ENCODE data around the gene H6PD.

GRCh38 chr1:9269721-9270120 lies 35.1 kb downstream of the H6PD start:
- TF ChIP-seq TEAD4 (IDR thresholded peaks at IDR 0.05): no peak
- TF ChIP-seq MAX (IDR thresholded peaks at IDR 0.05): no peak
- no peak for TF ChIP-seq TCF12 (IDR thresholded peaks at IDR 0.05; ENCODE audit: low read depth)
- no peak for TF ChIP-seq REST (IDR thresholded peaks at IDR 0.05; ENCODE audit: low read depth)
- no peak for TF ChIP-seq EGR1 (IDR thresholded peaks at IDR 0.05)
- TF ChIP-seq CREB1 (IDR thresholded peaks at IDR 0.05; ENCODE audit: low read depth): no peak
- TF ChIP-seq, protein P1, sequence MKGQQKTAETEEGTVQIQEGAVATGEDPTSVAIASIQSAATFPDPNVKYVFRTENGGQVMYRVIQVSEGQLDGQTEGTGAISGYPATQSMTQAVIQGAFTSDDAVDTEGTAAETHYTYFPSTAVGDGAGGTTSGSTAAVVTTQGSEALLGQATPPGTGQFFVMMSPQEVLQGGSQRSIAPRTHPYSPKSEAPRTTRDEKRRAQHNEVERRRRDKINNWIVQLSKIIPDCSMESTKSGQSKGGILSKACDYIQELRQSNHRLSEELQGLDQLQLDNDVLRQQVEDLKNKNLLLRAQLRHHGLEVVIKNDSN (IDR thresholded peaks at IDR 0.05): no peak
- no peak for TF ChIP-seq CEBPB (IDR thresholded peaks at IDR 0.05)
- no peak for TF ChIP-seq RAD21 (IDR thresholded peaks at IDR 0.05; ENCODE audit: low read depth)
- TF ChIP-seq YY1 (IDR thresholded peaks at IDR 0.05; ENCODE audit: low read depth): no peak
- TF ChIP-seq EP300 (IDR thresholded peaks at IDR 0.05; ENCODE audit: borderline replicate concordance): no peak

All from Ishikawa (cell line).